Panc1 (cell line): Measurements from ENCODE around the gene SLC13A5. TPM values are rescaled to one million over a fixed set of nuclear protein-coding genes. Genes with fewer than 3 reads are reported as not detected.

Experiments used
- ATAC-seq: fragments of 200-7000 bp; cut with Tn5 transposase; 2 replicates; pipeline ENCODE4 v1.9.1; 2020; ENCODE audit warnings: mild to moderate bottlenecking, moderate library complexity
- BruUV-seq: library from RNA; stranded (reverse); fragments of 400-500 nt; replicated peaks from 2 replicates; lab custom pipeline; 2021; lab: Mats Ljungman, UMichigan
- CTCF ChIA-PET: fragments of 300-600 bp; sonication (Branson Sonifier 250); formaldehyde crosslinking; loops from one replicate; lab custom pipeline; 2022; ENCODE audit warnings: antibody characterized with exemption; lab: Charles Lee
- POLR2A ChIA-PET: fragments of 300-600 bp; sonication (Branson Sonifier 250); formaldehyde crosslinking; loops from one replicate; lab custom pipeline; 2022; ENCODE audit warnings: antibody characterized with exemption; lab: Charles Lee
- DNase-seq: peaks from one replicate; pipeline ENCODE4 v3.0.0-alpha.2; 2010; ENCODE audit warnings: low read depth, low spot score
- H3K27ac ChIP-seq: 2 replicates; pipeline ENCODE4 v1.5.1; 2011; ENCODE audit warnings: mild to moderate bottlenecking, low read length, inconsistent platforms
- H3K27me3 ChIP-seq: fragments of 200-500 bp; sonication (Bioruptor generic); 2 replicates; pipeline ENCODE4 v1.6.0; 2014; ENCODE audit warnings: low read length, inconsistent platforms; ENCODE audit not compliant: control insufficient read depth, insufficient read depth
- H3K36me3 ChIP-seq: fragments of 200-500 bp; sonication (Bioruptor generic); 2 replicates; pipeline ENCODE4 v1.5.1; 2014; ENCODE audit warnings: inconsistent platforms, mild to moderate bottlenecking, low read length, moderate library complexity; ENCODE audit not compliant: control insufficient read depth, insufficient read depth
- H3K4me1 ChIP-seq: 2 replicates; pipeline ENCODE4 v1.5.1; 2011; ENCODE audit warnings: inconsistent platforms, mild to moderate bottlenecking, low read length, moderate library complexity; ENCODE audit not compliant: control insufficient read depth, insufficient read depth
- H3K4me3 ChIP-seq, 2 experiments: 2 replicates each; pipeline ENCODE4 v1.5.1; 2011 to 2012; ENCODE audit warnings: low read depth in 2 of 2, low read length in 2 of 2, mild to moderate bottlenecking in 2 of 2, inconsistent platforms in 1 of 2, moderate library complexity in 1 of 2
- H3K9me3 ChIP-seq: fragments of 200-500 bp; sonication (Bioruptor generic); 2 replicates; pipeline ENCODE4 v1.5.1; 2014; ENCODE audit warnings: low read depth, mild to moderate bottlenecking, inconsistent platforms, low read length, moderate library complexity; ENCODE audit not compliant: control insufficient read depth, insufficient read depth
- POLR2AphosphoS5 ChIP-seq: IDR thresholded peaks from 2 replicates; pipeline ENCODE4 v1.6.1; 2012; ENCODE audit warnings: mild to moderate bottlenecking, low read depth, low read length, moderate library complexity
- SIN3A ChIP-seq: IDR thresholded peaks from 2 replicates; pipeline ENCODE4 v1.6.1; 2012; ENCODE audit warnings: low read depth, mild to moderate bottlenecking, low read length, moderate library complexity, borderline replicate concordance; ENCODE audit not compliant: insufficient read depth
- TCF7L2 ChIP-seq: IDR thresholded peaks from 2 replicates; pipeline ENCODE4 v1.6.1; 2011; ENCODE audit warnings: mild to moderate bottlenecking, low read depth, low read length, inconsistent platforms
- in situ Hi-C: cut with HindIII; loops from 2 replicates; pipeline ENCODE4 v1.10.0; 2016; ENCODE audit warnings: low sequenced_read_pairs, low pct_unique_long_range_greater_than_20kb
- intact Hi-C: fragments of 100-400 bp; cut with micrococcal nuclease; formaldehyde crosslinking; loops from one replicate; pipeline ENCODE4 v1.10.0; 2022; ENCODE audit not compliant: unreplicated experiment
- total RNA-seq: library from RNA; stranded (reverse); gene quantifications from one replicate; pipeline ENCODE4 v1.2.1, GENCODE V29; 2021; ENCODE audit not compliant: unreplicated experiment
- TF ChIP-seq, protein P1 (sequence below), 2 experiments: IDR thresholded peaks; 2 replicates each; pipeline ENCODE4 v1.6.1; 2011 to 2012; ENCODE audit warnings: low read depth in 2 of 2, control low read depth in 1 of 2, low read length in 1 of 2, mild to moderate bottlenecking in 1 of 2, moderate library complexity in 1 of 2; ENCODE audit not compliant: insufficient read depth in 1 of 2
- TF ChIP-seq, protein P2 (sequence below): fragments of 450-650 bp; IDR thresholded peaks from 2 replicates; pipeline ENCODE4 v1.5.1; 2017; ENCODE audit warnings: mild to moderate bottlenecking

The SLC13A5 gene
- total RNA-seq, 1 experiment from 2014 or later, result 0.26 TPM

DNA sequence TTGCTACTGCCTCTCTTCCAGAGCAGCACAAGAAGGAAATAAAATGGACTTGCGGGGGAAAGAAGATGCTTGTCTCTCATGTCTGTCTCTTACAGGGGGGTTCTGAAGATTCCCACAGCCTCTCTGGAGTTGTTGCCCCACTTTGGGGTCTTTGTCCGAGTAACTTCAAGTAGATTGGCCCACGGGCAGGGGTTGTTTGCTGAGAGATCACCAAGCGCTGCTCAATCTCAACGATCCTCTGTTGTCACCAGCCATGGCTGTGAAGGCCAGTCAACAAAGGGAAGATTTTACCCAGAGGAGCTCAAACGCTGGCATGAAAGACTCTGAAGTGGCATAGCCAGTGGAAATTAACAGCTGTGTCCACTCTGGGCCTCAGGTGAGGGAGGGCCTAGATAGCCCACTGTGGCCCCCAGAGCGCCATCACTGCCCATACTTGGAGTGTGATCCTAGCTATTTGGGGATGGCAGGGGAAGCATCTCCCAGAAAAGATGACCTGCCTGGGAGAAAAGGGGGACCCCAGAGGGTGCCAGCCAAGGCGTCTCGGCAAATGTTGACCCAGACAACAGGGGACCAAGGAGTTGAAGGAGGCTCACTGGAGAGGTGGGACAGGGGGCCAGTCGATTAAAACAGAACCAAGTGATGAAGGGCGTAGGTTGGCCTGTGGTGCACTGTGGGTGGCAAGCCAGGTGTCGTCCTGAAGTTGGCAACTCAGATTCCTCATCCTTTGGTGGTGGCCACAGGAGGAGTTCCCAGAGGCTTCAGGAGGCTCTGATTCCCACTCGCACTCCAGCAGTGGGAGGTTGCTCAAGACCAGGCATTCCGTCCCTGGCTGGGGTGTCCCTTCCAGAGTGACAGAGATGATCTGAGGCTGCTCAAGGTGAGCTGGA is 28.0 kb downstream of the SLC13A5 start:
- BruUV-seq, result no TSS peak
- TF ChIP-seq SIN3A (no peak), TCF7L2 (no peak), POLR2AphosphoS5 (no peak)
- TF ChIP-seq, protein P1, sequence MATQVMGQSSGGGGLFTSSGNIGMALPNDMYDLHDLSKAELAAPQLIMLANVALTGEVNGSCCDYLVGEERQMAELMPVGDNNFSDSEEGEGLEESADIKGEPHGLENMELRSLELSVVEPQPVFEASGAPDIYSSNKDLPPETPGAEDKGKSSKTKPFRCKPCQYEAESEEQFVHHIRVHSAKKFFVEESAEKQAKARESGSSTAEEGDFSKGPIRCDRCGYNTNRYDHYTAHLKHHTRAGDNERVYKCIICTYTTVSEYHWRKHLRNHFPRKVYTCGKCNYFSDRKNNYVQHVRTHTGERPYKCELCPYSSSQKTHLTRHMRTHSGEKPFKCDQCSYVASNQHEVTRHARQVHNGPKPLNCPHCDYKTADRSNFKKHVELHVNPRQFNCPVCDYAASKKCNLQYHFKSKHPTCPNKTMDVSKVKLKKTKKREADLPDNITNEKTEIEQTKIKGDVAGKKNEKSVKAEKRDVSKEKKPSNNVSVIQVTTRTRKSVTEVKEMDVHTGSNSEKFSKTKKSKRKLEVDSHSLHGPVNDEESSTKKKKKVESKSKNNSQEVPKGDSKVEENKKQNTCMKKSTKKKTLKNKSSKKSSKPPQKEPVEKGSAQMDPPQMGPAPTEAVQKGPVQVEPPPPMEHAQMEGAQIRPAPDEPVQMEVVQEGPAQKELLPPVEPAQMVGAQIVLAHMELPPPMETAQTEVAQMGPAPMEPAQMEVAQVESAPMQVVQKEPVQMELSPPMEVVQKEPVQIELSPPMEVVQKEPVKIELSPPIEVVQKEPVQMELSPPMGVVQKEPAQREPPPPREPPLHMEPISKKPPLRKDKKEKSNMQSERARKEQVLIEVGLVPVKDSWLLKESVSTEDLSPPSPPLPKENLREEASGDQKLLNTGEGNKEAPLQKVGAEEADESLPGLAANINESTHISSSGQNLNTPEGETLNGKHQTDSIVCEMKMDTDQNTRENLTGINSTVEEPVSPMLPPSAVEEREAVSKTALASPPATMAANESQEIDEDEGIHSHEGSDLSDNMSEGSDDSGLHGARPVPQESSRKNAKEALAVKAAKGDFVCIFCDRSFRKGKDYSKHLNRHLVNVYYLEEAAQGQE (IDR thresholded peaks at IDR 0.05; ENCODE audit: insufficient read depth in 1 of 2, low read depth in 2 of 2, low read length in 1 of 2), result no peak
- TF ChIP-seq, protein P2, sequence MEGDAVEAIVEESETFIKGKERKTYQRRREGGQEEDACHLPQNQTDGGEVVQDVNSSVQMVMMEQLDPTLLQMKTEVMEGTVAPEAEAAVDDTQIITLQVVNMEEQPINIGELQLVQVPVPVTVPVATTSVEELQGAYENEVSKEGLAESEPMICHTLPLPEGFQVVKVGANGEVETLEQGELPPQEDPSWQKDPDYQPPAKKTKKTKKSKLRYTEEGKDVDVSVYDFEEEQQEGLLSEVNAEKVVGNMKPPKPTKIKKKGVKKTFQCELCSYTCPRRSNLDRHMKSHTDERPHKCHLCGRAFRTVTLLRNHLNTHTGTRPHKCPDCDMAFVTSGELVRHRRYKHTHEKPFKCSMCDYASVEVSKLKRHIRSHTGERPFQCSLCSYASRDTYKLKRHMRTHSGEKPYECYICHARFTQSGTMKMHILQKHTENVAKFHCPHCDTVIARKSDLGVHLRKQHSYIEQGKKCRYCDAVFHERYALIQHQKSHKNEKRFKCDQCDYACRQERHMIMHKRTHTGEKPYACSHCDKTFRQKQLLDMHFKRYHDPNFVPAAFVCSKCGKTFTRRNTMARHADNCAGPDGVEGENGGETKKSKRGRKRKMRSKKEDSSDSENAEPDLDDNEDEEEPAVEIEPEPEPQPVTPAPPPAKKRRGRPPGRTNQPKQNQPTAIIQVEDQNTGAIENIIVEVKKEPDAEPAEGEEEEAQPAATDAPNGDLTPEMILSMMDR, result no peak
- no peak overlapping the region for H3K4me3 ChIP-seq
- no peak for DNase-seq
- CTCF ChIA-PET, result no interaction called here
- in situ Hi-C loops, result no loop called here
- no peak for ATAC-seq
- no peaks in the 10 kb centered on the region for H3K4me1 ChIP-seq
- no peaks in the 10 kb centered on the region for H3K9me3 ChIP-seq
- H3K27ac ChIP-seq, result no peak overlapping the region
- H3K27me3 ChIP-seq, result peaks cover under 1% of the 10 kb centered on the region; the same call in 1 of the 2 replicates
- no peaks in the 10 kb centered on the region for H3K36me3 ChIP-seq
- intact Hi-C loops, result no loop called here
- POLR2A ChIA-PET, result no interaction called here

GRCh38 chr17:6684460-6684783 is 28.7 kb downstream of the SLC13A5 start:
- in situ Hi-C loops, result no loop called here

More at GRCh38 chr17:6684460-6684783, 28.7 kb downstream of the SLC13A5 start:
- no TSS peak for BruUV-seq
- TF ChIP-seq, protein P1 (IDR thresholded peaks at IDR 0.05; ENCODE audit: insufficient read depth in 1 of 2, low read depth in 2 of 2, low read length in 1 of 2), result no peak
- TF ChIP-seq POLR2AphosphoS5 (no peak), TCF7L2 (no peak), SIN3A (no peak)
- TF ChIP-seq, protein P2, result no peak
- DNase-seq, result no peak
- POLR2A ChIA-PET, result no interaction called here
- no peak for ATAC-seq
- Histone ChIP-seq H3K9me3 (no peaks in the 10 kb centered on the region), H3K4me1 (no peaks in the 10 kb centered on the region), H3K27me3 (peaks cover 3% of the 10 kb centered on the region; the same call in 1 of the 2 replicates), H3K36me3 (no peaks in the 10 kb centered on the region), H3K4me3 (no peak overlapping the region), H3K27ac (no peak overlapping the region)
- intact Hi-C loops, result no loop called here
- CTCF ChIA-PET, result no interaction called here
